HEK293 (cell line): ENCODE measurements around the gene PNLDC1.

Experiments
- BCL11A ChIP-seq: fragments of 450-650 bp; formaldehyde crosslinking; IDR thresholded peaks from 2 replicates; pipeline ENCODE4 v1.5.1; 2016; ENCODE audit warnings: low read depth, missing biosample characterization, missing genetic modification characterization
- HOXC10 ChIP-seq: sonication (generic); formaldehyde crosslinking; IDR thresholded peaks from 2 replicates; pipeline ENCODE4 v1.8.1; 2023; ENCODE audit warnings: mild to moderate bottlenecking, missing genetic modification reagents
- MEIS1 ChIP-seq: sonication (generic); formaldehyde crosslinking; IDR thresholded peaks from 2 replicates; pipeline ENCODE4 v1.8.1; 2022; ENCODE audit warnings: missing genetic modification reagents, mild to moderate bottlenecking, borderline replicate concordance
- MZF1 ChIP-seq: fragments of 450-650 bp; formaldehyde crosslinking; IDR thresholded peaks from 2 replicates; pipeline ENCODE4 v1.5.1; 2017; ENCODE audit warnings: missing biosample characterization, missing genetic modification characterization, borderline replicate concordance
- PRDM2 ChIP-seq: fragments of 450-650 bp; formaldehyde crosslinking; IDR thresholded peaks from 2 replicates; pipeline ENCODE4 v1.5.1; 2016; ENCODE audit warnings: missing biosample characterization, missing genetic modification characterization, borderline replicate concordance
- PRDM4 ChIP-seq: fragments of 450-650 bp; formaldehyde crosslinking; IDR thresholded peaks from 2 replicates; pipeline ENCODE4 v1.5.1; 2017; ENCODE audit warnings: missing biosample characterization, missing genetic modification characterization
- REPIN1 ChIP-seq: fragments of 450-650 bp; formaldehyde crosslinking; IDR thresholded peaks from 2 replicates; pipeline ENCODE4 v1.5.1; 2017; ENCODE audit warnings: missing biosample characterization, missing genetic modification characterization, low read depth
- YY1 ChIP-seq: fragments of 450-650 bp; formaldehyde crosslinking; IDR thresholded peaks from 2 replicates; pipeline ENCODE4 v1.5.1; 2018; ENCODE audit warnings: missing biosample characterization, missing genetic modification characterization
- ZBTB1 ChIP-seq: fragments of 450-650 bp; formaldehyde crosslinking; IDR thresholded peaks from 2 replicates; pipeline ENCODE4 v1.5.1; 2016; ENCODE audit warnings: missing biosample characterization, missing genetic modification characterization
- ZEB2 ChIP-seq: fragments of 450-650 bp; formaldehyde crosslinking; IDR thresholded peaks from 2 replicates; pipeline ENCODE4 v1.5.1; 2016; ENCODE audit warnings: missing biosample characterization, missing genetic modification characterization
- ZFP3 ChIP-seq: fragments of 450-650 bp; formaldehyde crosslinking; IDR thresholded peaks from 2 replicates; pipeline ENCODE4 v1.5.1; 2016; ENCODE audit warnings: low read depth, missing biosample characterization, missing genetic modification characterization
- ZFP69B ChIP-seq: fragments of 450-650 bp; formaldehyde crosslinking; IDR thresholded peaks from 2 replicates; pipeline ENCODE4 v1.5.1; 2016; ENCODE audit warnings: missing biosample characterization, missing genetic modification characterization
- ZNF112 ChIP-seq: fragments of 450-650 bp; formaldehyde crosslinking; IDR thresholded peaks from 2 replicates; pipeline ENCODE4 v1.5.0; 2017; ENCODE audit warnings: missing biosample characterization, missing genetic modification characterization
- ZNF202 ChIP-seq: fragments of 450-650 bp; formaldehyde crosslinking; IDR thresholded peaks from 2 replicates; pipeline ENCODE4 v1.5.1; 2016; ENCODE audit warnings: missing biosample characterization, missing genetic modification characterization, borderline replicate concordance
- ZNF423 ChIP-seq: fragments of 450-650 bp; formaldehyde crosslinking; IDR thresholded peaks from 2 replicates; pipeline ENCODE4 v1.5.1; 2016; ENCODE audit warnings: missing biosample characterization, missing genetic modification characterization
- ZNF488 ChIP-seq: fragments of 450-650 bp; formaldehyde crosslinking; IDR thresholded peaks from 2 replicates; pipeline ENCODE4 v1.5.1; 2016; ENCODE audit warnings: missing biosample characterization, missing genetic modification characterization
- ZNF521 ChIP-seq: fragments of 450-650 bp; formaldehyde crosslinking; IDR thresholded peaks from 2 replicates; pipeline ENCODE4 v1.5.1; 2017; ENCODE audit warnings: missing biosample characterization, mild to moderate bottlenecking, missing genetic modification characterization
- ZNF571 ChIP-seq: fragments of 450-650 bp; formaldehyde crosslinking; IDR thresholded peaks from 2 replicates; pipeline ENCODE4 v1.5.0; 2017; ENCODE audit warnings: missing biosample characterization, missing genetic modification characterization
- ZNF585B ChIP-seq: fragments of 450-650 bp; formaldehyde crosslinking; IDR thresholded peaks from 2 replicates; pipeline ENCODE4 v1.5.1; 2016; ENCODE audit warnings: missing biosample characterization, missing genetic modification characterization
- ZNF596 ChIP-seq: fragments of 450-650 bp; IDR thresholded peaks from 2 replicates; pipeline ENCODE4 v1.5.0; 2018; ENCODE audit warnings: missing biosample characterization, mild to moderate bottlenecking, missing genetic modification characterization, moderate library complexity
- ZNF660 ChIP-seq: fragments of 450-650 bp; IDR thresholded peaks from 2 replicates; pipeline ENCODE4 v1.5.1; 2018; ENCODE audit warnings: missing biosample characterization, mild to moderate bottlenecking, missing genetic modification characterization
- ZNF701 ChIP-seq: fragments of 450-650 bp; formaldehyde crosslinking; IDR thresholded peaks from 2 replicates; pipeline ENCODE4 v1.5.1; 2016; ENCODE audit warnings: missing biosample characterization, missing genetic modification characterization
- ZNF768 ChIP-seq: fragments of 450-650 bp; formaldehyde crosslinking; IDR thresholded peaks from 2 replicates; pipeline ENCODE4 v1.5.1; 2018; ENCODE audit warnings: missing biosample characterization, mild to moderate bottlenecking, missing genetic modification characterization
- ZNF791 ChIP-seq: fragments of 450-650 bp; formaldehyde crosslinking; IDR thresholded peaks from 2 replicates; pipeline ENCODE4 v1.5.1; 2016; ENCODE audit warnings: missing biosample characterization, missing genetic modification characterization
- ZXDB ChIP-seq: fragments of 450-650 bp; formaldehyde crosslinking; IDR thresholded peaks from 2 replicates; pipeline ENCODE4 v1.5.1; 2016; ENCODE audit warnings: missing biosample characterization, missing genetic modification characterization
- TF ChIP-seq, protein P1 (sequence below): fragments of 450-650 bp; formaldehyde crosslinking; optimal IDR thresholded peaks from 2 replicates; pipeline ENCODE3; 2016; ENCODE audit warnings: missing biosample characterization, mild to moderate bottlenecking, missing genetic modification characterization
- TF ChIP-seq, protein P2 (sequence below): fragments of 450-650 bp; formaldehyde crosslinking; IDR thresholded peaks from 2 replicates; pipeline ENCODE4 v1.5.0; 2017; ENCODE audit warnings: missing biosample characterization, missing genetic modification characterization, borderline replicate concordance

The PNLDC1 gene

GRCh38 chr6:159789377-159790148, 10.5 kb upstream of the PNLDC1 start, which contains the start of gene TCP1 (continued):
- TF ChIP-seq BCL11A (tag by site-specific recombination) = no peak
- no peak for TF ChIP-seq ZFP3
- TF ChIP-seq PRDM2 = no peak
- TF ChIP-seq, protein P1, sequence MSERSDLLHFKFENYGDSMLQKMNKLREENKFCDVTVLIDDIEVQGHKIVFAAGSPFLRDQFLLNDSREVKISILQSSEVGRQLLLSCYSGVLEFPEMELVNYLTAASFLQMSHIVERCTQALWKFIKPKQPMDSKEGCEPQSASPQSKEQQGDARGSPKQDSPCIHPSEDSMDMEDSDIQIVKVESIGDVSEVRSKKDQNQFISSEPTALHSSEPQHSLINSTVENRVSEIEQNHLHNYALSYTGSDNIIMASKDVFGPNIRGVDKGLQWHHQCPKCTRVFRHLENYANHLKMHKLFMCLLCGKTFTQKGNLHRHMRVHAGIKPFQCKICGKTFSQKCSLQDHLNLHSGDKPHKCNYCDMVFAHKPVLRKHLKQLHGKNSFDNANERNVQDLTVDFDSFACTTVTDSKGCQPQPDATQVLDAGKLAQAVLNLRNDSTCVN = peak; percentile 52
- TF ChIP-seq MEIS1 = no peak
- TF ChIP-seq PRDM4 = no peak
- no peak for TF ChIP-seq ZNF521 (tag by site-specific recombination)
- peak; percentile 35; the same call in 1 of the 2 replicates for TF ChIP-seq ZFP69B (tag by site-specific recombination)
- no peak; the same call in 1 of the 2 replicates for TF ChIP-seq ZNF660 (tag by site-specific recombination)
- peak; percentile 53; the same call in 1 of the 2 replicates for TF ChIP-seq YY1
- no peak for TF ChIP-seq ZNF112
- TF ChIP-seq ZNF202 (tag by site-specific recombination) = no peak
- no peak for TF ChIP-seq ZNF488 (tag by site-specific recombination)
- peak; percentile 23 for TF ChIP-seq ZXDB (tag by site-specific recombination)
- no peak for TF ChIP-seq ZBTB1 (tag by site-specific recombination)
- peak; percentile 52; the same call in 1 of the 2 replicates for TF ChIP-seq REPIN1
- TF ChIP-seq MZF1 = no peak; the same call in 1 of the 2 replicates
- TF ChIP-seq ZNF596 = 0 out of 2 replicates have a peak, but pooled peaks have one; percentile 13
- no peak for TF ChIP-seq ZNF701 (tag by site-specific recombination)
- no peak for TF ChIP-seq ZNF791 (tag by site-specific recombination)
- no peak for TF ChIP-seq ZNF423 (tag by site-specific recombination)
- TF ChIP-seq, protein P2, sequence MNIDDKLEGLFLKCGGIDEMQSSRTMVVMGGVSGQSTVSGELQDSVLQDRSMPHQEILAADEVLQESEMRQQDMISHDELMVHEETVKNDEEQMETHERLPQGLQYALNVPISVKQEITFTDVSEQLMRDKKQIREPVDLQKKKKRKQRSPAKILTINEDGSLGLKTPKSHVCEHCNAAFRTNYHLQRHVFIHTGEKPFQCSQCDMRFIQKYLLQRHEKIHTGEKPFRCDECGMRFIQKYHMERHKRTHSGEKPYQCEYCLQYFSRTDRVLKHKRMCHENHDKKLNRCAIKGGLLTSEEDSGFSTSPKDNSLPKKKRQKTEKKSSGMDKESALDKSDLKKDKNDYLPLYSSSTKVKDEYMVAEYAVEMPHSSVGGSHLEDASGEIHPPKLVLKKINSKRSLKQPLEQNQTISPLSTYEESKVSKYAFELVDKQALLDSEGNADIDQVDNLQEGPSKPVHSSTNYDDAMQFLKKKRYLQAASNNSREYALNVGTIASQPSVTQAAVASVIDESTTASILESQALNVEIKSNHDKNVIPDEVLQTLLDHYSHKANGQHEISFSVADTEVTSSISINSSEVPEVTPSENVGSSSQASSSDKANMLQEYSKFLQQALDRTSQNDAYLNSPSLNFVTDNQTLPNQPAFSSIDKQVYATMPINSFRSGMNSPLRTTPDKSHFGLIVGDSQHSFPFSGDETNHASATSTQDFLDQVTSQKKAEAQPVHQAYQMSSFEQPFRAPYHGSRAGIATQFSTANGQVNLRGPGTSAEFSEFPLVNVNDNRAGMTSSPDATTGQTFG (tag by site-specific recombination) = no peak
- TF ChIP-seq HOXC10 (CRISPR knock-in tag) = no peak
- TF ChIP-seq ZNF585B (tag by site-specific recombination) = no peak
- peak; percentile 43 for TF ChIP-seq ZEB2 (tag by site-specific recombination)
- no peak for TF ChIP-seq ZNF768
- no peak for TF ChIP-seq ZNF571 (tag by site-specific recombination)
